Embryonic facial prominence (tissue), 1 donor: Measurements from ENCODE around the gene CSNK2A2.

ENCODE experiments used
- DNase-seq: peaks from one replicate; pipeline ENCODE4 v3.0.0-alpha.2; 2016; ENCODE audit errors: extremely low spot score

CSNK2A2 gene

DNA sequence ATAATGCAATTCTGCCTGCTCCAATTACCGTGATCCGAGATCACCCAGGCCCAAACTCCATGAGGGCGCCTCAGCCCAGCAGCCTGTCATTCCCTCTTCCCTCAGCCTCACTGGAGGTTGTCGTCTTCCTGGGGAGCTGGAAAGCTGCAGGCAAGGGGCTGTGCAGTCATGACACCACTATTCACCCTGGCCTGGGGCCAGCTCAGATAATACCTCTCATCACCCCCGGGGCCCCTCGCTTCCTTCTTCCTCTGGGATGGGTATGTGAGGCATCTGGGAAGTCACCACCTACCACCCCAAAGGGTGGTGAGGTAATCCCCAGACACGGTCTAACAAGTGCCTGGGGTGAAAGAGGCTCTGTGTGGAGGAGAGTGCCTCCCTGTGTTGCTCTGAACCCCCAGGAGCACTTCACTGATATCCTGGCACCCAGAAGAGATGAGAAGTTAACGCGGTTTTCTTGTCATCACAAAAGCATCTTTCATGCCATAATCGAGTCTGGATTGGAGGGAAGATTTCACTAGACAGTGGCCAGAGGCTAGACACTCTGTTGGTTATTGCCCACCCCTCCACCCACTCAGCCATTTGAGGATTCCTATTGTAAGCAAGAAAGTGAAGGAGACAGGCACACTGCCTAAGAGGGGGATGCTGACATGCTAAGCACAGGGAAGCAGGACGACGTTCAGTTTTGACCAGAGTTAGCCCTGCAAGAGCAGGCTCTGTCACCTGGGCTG, 87.2 kb downstream of the CSNK2A2 start:
- DNase-seq, result no peak

DNA sequence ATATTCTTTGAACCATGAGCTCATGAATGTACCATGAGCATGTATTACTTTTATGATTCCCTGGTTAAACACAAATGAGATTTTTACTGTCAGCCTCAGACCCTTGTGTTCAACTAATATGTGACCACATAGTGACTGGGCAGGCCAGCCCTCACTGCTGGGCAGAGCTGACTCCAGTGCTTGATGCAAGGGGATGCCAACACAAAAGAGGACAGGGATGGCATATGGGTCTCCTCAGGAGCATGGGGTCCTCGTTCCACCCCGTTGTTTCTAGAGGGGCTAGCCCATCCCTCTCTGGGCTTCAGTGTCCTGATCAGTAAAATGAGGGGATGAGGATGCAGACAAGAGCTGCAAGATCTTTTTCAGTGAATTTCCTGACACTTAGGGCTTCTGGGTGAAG, 88.0 kb downstream of the CSNK2A2 start:
- no peak for DNase-seq

DNA sequence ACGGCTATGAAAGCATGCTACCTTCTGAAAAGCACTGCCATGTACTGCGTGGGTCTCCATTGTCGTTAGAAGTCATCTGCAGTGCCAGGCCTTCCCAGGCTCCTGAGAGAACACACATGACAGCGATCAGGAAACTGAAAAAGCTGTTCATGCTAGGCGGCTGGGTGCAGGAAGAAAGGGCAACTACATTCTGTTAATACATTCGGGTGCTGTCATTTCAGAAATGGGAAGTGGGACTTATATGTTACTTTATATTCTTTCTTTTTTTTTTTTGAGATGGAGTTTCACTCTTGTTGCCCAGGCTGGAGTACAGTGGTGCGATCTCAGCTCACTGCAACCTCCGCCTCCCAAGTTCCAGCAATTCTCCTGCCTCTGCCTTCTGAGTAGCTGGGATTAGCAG, 88.6 kb downstream of the CSNK2A2 start:
- no peak for DNase-seq
